ENCODE results near the gene RBM33. TPM values are rescaled to one million over a fixed set of nuclear protein-coding genes. Genes with fewer than 3 reads are reported as not detected.

The RBM33 gene
- total and polyA plus RNA-seq, 9 of the 15 experiments (the other 6 are each of a cell fraction or from before 2014, with no cell fraction given), result 4.4 to 80.7 (median 27.3) TPM

- BruUV-seq (replicated peaks), result no TSS peak
- Histone ChIP-seq H3K79me2 (ENCODE audit: control insufficient read depth, insufficient read depth, low read length) (no peaks in the 10 kb centered on the region), H3K9me3 (replicated peaks; ENCODE audit: control insufficient read depth, insufficient read depth, low read depth, low read length) (no peaks in the 10 kb centered on the region), H3K4me1 (replicated peaks in 1 of 2; ENCODE audit: control insufficient read depth in 2 of 2, insufficient read depth in 2 of 2, low read length in 2 of 2) (peaks cover 0 to 7% of the 10 kb centered on the region in 2 experiments; a peak in 1 of 5 replicates), H3K27me3 (ENCODE audit: control insufficient read depth in 2 of 2, insufficient read depth in 2 of 2, low read length in 2 of 2) (peaks cover 64 to 94% of the 10 kb centered on the region in 2 experiments), H3K4me2 (ENCODE audit: insufficient read depth, low read length) (no peak overlapping the region), H4K20me1 (replicated peaks; ENCODE audit: control insufficient read depth, insufficient read depth, low read length) (peaks cover 6% of the 10 kb centered on the region; the same call in 1 of the 2 replicates), H3K9ac (ENCODE audit: insufficient read depth in 1 of 2, low read depth in 2 of 2, low read length in 2 of 2) (no peak overlapping the region), H3K27ac (ENCODE audit: extremely low read depth, low read depth, low read length) (no peak overlapping the region), H3K36me3 (ENCODE audit: control insufficient read depth, insufficient read depth, low read length) (no peaks in the 10 kb centered on the region), H3K9me1 (ENCODE audit: control insufficient read depth, insufficient read depth, low read length) (no peaks in the 10 kb centered on the region), H3K4me3 (no peak overlapping the region), H2AFZ (ENCODE audit: low read depth, low read length) (no peak overlapping the region)
- FAIRE-seq, result no peak
- in situ Hi-C loops (cut with MboI) (no loop called here), intact Hi-C loops (cut with micrococcal nuclease) (no loop called here)
- 1% methylated on average over 13 of the region's 13 CpGs for WGBS (ENCODE audit: insufficient coverage, low coverage, missing lambda C conversion rate)
- ChIA-PET POLR2A (interaction anchor here (0.6 to 1.4 kb wide), 3 partner anchors 12 to 95 kb away, joined by 3 to 5 read pairs (median 3); no protein-coding TSS in a partner anchor), CTCF (ENCODE audit: low intra/inter-chr PET ratio) (no interaction called here)
- no peak; the same call in 2 of the 3 replicates for ATAC-seq
- DNase-seq (ENCODE audit: extremely low read depth in 1 of 4, low spot score in 3 of 4), result no peak
- TF ChIP-seq ZNF124 (CRISPR knock-in tag; IDR thresholded peaks at IDR 0.05), result no peak
- peak; percentile 32; the same call in 1 of the 2 replicates for TF ChIP-seq USF1 (CRISPR knock-in tag; IDR thresholded peaks at IDR 0.05)
- TF ChIP-seq ZNF280B (CRISPR knock-in tag; IDR thresholded peaks at IDR 0.05), result no peak
- no peak for TF ChIP-seq TARDBP (IDR thresholded peaks at IDR 0.05)
- no peak for TF ChIP-seq PYGO2 (tag; IDR thresholded peaks at IDR 0.05)
- peak; percentile 53; the same call in 1 of the 2 replicates for TF ChIP-seq USF2 (CRISPR knock-in tag; IDR thresholded peaks at IDR 0.05)
- no peak for TF ChIP-seq ZNF316 (IDR thresholded peaks at IDR 0.05)
- no peak for TF ChIP-seq ESRRA (IDR thresholded peaks at IDR 0.05; ENCODE audit: borderline replicate concordance, low read depth)
- TF ChIP-seq CC2D1A (IDR thresholded peaks at IDR 0.05), result no peak
Measured at GRCh38 chr7:155820788-155821187, 176.3 kb downstream of the RBM33 start.

All from K562 (cell line).